OCI-M2 (cell line): Measurements from ENCODE around the gene SLC2A1.

Experiments
- DNase-seq: peaks from one replicate; lab custom pipeline; 2025; ENCODE audit not compliant: unreplicated experiment; lab: John Stamatoyannopoulos, UW

SLC2A1 gene

GRCh38 chr1:42960566-42961311 lies 2.1 kb upstream of the SLC2A1 start:
- DNase-seq = no peak

GRCh38 chr1:42960122-42960390 lies 1.4 kb upstream of the SLC2A1 start:
- DNase-seq = no peak

- no peak for DNase-seq
These were observed 684 bp downstream of the SLC2A1 start for GRCh38 chr1:42957880-42958487.

DNA sequence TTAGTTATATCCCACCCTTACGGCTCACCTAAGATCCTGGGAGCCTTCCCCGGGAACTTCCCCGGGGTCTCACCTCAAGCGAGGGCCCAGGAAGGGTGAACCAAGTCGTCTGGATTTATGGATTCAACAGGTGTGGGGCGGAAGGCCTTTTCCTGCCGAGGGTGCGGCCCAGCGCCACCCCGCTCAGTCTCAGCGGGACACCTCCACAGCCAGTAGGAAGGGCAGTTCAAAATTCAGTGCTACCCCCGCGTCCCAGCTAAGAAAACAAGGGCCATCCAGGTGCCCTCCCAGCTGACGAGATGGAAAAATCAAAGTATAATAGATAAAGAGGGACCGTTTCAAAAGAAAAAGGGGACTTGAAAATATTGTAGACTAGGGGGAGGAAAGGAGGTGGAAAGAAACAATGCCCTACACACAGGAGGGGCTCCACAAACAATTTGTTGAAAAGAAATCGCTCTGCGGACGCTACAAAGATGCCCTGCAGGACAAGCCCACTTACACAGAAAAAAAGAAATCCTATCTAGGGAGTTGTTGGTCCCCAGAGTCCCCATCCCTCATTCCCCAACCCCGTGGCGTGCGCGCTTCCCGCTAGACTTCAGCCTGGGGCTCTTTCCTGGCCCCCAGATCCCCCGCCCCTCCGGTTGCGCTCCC lies 1.3 kb downstream of the SLC2A1 start:
- DNase-seq = no peak

DNA sequence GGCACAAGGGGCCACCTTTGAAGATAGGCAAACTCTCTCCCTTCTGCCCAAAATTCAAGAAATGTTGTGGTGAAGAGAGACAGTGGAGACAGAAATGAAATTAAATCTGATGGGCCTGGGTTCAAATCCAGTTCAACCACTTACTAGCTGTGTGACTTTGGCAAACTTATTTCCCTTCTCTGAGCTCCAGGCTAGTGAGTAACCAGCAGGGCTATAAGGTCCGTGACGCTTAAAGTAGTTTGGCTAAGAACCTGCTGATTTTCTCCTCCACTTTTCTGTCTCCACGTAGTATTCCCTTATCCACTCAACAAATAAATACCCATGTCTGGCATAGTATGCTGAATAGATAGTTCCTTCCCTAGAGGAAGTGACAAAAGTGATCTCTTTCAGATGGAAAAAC lies 1.9 kb downstream of the SLC2A1 start:
- DNase-seq = no peak

DNA sequence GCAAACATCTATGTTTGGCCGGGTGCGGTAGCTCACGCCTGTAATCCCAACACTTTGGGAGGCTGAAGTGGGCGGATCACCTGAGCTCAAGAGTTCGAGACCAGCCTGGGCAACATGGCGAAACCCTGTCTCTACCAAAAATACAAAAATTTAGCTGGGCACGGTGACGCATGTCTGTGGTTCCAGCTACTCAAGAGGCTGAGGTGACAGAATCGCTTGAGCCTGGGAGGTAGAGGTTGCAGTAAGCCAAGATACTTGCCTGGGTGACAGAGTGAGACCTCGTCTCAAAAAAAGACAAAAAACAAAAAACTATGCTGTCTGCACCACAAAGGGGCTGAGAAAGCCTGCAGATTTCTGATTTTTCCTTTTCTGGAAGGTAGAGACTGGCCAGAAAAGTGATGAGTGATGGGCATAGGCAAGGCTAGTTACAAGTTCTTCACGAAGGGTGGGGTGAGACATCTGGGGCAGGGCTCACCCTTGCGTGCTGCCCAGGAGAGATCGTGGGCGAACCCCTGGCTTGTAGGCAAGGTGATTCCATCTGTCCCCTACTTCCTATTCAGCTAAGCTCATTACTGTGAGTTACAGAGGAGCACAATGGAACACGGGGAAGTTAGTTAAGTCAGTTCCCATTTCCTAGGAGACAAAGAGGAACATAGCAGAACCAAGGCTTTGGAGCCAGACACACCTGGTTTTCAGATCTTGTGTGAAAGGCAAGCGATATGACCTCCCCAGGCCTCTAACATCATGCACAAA lies 3.2 kb downstream of the SLC2A1 start:
- no peak for DNase-seq

- no peak for DNase-seq
These were observed 5.2 kb downstream of the SLC2A1 start for GRCh38 chr1:42953182-42954180.

- no peak for DNase-seq
These were observed 6.2 kb downstream of the SLC2A1 start for GRCh38 chr1:42952303-42953001.

DNA sequence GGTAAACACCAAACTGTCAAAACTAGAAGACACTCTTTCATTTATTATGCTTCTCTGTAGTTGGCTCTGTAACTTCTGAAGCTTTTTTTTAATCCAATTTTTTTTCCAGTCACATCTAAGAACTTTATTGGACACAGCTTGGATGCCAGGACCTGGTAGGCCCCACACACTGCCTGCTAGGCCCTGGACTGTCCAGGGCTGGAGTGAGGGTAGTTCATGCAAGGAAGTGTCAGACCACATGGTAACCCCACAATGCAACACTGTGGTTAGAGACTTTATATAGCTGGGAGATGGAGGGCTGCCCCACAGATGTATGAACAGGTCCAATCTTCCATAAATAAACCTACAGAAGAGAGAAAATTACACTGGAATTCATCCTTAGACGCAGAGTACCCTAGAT lies 7.1 kb downstream of the SLC2A1 start:
- DNase-seq = no peak

- DNase-seq = no peak
These were observed 8.6 kb downstream of the SLC2A1 start for GRCh38 chr1:42950116-42950481.

- DNase-seq = no peak
These were observed 9.2 kb downstream of the SLC2A1 start for GRCh38 chr1:42949312-42950115.

- no peak for DNase-seq
These were observed 10.5 kb downstream of the SLC2A1 start for GRCh38 chr1:42947965-42948732.

GRCh38 chr1:42947117-42947516 lies 11.6 kb downstream of the SLC2A1 start:
- no peak for DNase-seq

DNA sequence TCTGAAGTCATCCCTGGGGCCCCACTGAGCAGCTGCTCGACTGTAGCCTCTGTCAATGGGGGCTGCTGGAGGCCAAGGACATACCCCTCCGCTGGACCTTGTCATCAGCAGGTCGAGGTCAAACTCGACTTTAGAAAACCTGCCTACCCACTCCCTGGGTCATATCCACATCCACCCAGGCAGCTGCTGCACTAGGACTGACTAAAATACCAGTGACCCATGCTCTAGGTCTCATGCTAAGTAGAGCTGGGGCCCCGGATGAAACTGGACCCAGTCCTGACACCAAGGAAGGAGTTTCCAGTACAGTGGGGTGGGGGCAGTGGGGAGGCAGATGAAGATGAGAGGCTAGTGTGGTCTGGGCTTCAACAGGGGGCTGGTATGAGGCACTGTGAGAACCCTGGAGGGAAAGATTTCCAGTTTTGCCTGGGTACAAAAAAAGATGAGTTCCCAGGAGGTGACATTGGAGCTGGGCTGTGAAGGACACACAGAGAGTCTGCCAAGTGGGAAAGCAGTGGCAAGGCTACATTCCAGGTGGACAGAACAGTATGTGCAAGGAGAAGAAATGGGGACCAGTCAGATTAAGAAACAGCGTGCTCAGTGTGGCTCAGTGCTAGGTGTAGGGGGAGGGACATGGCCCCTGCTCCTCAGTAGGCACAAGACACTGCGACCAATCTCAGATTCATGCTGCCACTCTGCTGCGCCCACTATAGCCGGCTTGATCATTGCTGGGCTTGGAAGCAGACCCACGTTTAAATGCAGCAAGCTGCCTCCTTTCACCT lies 12.4 kb downstream of the SLC2A1 start:
- DNase-seq = no peak

- DNase-seq = no peak
These were observed 13.5 kb downstream of the SLC2A1 start for GRCh38 chr1:42945164-42945563.

GRCh38 chr1:42944246-42944928 lies 14.3 kb downstream of the SLC2A1 start:
- no peak for DNase-seq

- DNase-seq = no peak
These were observed 14.9 kb downstream of the SLC2A1 start for GRCh38 chr1:42943728-42944127.
